DMS153 (cell line): Measurements from ENCODE around the gene SHMT2.

Experiments
- DNase-seq: peaks from one replicate; lab custom pipeline; 2025; lab: John Stamatoyannopoulos, UW

The SHMT2 gene

DNA sequence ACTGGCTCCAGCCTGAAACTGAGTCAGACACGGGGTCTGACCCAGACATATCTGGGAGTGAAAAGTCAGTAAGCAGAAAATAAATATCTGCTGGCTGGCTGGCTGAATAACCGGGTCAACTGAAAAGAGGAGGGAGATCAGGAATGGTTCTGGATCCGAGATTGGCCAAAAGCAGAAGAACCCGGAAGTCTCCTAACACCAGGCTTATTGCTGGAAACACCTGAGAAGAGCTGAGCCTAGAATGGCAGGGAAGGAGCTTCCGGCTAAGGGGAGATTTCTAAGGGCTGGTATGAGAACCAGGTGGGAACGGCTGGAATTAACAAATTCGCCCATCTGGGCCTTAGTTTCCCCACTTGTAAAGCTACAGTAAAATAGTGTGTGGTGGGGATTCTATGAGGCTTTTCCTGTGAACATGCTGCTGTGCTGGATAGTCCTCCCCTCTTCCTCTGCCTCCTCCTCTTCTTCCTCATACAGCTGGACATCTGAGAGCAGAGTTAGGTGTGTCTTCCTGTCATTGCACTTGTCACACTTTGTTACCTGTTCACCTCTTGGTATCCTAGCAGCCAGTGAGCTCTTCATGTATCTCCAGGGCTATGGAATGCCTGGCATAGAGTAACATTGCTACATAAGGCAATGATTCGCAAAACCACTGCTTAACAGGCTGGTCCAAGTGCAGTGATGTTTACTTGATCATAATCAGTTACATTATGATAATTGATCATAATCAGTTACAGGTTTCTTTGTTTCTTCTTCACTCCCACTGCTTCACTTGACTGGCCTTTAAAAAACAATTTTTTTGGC is 2.0 kb upstream of the SHMT2 start:
- DNase-seq = no peak

GRCh38 chr12:57229046-57229633 is 371 bp upstream of the SHMT2 start:
- DNase-seq = no peak

DNA sequence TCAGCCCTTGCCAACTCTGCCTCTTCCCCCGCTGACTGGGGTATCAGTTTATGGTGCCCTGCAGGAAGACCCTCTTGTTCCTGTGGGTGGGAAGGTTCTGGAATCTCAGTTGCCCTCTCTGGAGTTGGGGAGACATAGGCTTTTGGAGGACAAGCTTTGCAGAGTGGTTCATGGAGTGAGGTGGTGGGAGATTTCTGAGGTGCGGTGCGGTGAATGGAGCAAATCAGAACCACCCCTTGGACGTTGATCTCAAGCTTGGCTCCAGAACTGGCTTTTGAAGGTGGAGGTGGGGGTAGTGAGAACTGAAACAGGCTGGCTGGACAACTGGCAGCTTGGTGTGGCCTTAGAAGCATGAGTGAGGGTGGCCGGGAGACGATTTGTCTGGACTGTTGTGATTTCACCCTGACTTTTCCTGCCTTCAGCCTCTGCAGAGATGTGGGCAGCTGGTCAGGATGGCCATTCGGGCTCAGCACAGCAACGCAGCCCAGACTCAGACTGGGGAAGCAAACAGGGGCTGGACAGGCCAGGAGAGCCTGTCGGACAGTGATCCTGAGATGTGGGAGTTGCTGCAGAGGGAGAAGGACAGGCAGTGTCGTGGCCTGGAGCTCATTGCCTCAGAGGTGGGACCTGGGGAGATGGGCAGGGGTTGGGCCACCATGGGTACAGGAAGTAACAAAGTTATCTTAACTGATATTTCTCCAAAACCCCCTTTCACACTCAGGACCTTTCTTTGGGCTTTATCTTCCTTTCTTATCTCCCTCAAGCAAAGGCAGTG is 1.1 kb downstream of the SHMT2 start:
- no peak for DNase-seq

DNA sequence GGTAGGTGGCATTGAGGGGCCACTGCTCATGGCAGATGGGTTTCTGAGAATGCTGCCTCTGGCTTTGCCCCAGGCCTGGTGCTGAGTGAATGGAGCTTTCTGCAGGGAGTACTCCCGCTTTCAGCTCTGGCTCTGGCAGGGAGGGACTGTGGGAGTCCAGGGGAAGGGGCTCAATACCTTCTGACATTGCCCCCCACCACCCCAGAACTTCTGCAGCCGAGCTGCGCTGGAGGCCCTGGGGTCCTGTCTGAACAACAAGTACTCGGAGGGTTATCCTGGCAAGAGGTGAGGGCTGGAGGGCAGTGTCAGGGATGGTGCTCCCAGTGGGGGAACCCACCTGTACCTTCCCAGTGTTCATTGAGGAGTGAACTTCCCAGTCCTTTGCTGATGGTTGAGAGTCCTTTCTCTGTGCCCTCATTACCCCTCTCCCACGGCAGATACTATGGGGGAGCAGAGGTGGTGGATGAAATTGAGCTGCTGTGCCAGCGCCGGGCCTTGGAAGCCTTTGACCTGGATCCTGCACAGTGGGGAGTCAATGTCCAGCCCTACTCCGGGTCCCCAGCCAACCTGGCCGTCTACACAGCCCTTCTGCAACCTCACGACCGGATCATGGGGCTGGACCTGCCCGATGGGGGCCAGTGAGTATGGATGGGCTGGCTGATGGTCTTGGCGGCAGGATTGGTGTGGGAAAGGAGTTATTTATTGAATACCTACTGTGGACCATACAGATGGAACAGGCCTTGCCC is 1.9 kb downstream of the SHMT2 start:
- no peak for DNase-seq

DNA sequence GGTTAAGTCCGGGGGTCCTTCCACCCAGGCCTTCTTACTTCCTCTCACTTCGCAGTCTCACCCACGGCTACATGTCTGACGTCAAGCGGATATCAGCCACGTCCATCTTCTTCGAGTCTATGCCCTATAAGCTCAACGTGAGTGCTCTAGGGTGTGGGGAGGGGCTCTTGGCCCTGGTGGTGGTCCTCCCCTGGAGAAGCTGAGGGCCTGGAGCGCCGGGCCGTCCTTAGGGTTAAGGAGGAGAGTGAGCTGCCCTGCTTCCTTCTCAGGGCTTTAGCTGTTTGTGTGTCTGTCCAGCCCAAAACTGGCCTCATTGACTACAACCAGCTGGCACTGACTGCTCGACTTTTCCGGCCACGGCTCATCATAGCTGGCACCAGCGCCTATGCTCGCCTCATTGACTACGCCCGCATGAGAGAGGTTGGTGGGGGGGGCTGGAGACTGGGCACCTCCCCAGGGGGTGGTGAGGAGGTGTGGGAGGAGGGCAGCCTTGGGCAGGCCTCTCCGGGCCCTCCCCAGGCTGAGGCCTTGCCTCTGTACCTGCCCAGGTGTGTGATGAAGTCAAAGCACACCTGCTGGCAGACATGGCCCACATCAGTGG is 2.7 kb downstream of the SHMT2 start:
- DNase-seq = no peak

DNA sequence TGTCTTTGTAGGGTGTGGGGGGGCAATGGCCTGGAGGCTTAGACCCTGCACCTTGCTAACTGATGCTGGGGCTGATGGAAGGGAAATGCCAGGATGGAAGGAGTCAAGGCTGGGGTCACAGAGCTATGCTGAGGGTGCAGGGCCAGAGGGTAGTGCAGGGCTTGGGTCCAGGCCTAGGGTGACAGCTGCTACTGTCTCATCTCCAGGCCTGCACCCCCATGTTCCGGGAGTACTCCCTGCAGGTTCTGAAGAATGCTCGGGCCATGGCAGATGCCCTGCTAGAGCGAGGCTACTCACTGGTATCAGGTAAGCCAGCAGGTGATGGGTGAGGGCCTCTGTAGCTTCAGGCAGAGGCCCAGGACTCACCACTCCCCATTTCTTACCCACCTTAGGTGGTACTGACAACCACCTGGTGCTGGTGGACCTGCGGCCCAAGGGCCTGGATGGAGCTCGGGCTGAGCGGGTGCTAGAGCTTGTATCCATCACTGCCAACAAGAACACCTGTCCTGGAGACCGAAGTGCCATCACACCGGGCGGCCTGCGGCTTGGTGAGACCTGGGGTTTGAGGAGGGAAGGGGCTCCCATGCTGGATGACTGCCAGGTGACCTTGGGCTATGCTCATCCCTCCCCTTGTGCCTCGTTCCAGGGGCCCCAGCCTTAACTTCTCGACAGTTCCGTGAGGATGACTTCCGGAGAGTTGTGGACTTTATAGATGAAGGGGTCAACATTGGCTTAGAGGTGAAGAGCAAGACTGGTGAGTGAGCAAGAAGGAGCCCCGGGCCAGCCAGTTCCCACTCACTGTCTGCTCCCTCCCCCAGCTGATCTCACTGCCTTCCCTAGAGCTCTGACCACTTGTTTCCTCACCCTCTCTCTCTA is 4.1 kb downstream of the SHMT2 start:
- DNase-seq = no peak

GRCh38 chr12:57234233-57234570 is 4.7 kb downstream of the SHMT2 start:
- DNase-seq = no peak

DNA sequence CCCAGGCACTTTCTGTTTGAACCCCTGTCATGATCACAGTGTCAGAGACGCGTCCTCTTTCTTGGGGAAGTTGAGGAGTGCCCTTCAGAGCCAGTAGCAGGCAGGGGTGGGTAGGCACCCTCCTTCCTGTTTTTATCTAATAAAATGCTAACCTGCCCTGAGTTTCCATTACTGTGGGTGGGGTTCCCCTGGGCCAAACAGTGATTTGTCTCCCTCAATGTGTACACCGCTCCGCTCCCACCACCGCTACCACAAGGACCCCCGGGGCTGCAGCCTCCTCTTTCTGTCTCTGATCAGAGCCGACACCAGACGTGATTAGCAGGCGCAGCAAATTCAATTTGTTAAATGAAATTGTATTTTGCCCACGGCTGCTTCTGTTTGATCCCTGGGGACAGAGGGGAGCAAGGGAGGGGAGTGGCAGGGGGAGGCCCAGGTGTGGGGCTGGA is 5.1 kb downstream of the SHMT2 start:
- no peak for DNase-seq

DNA sequence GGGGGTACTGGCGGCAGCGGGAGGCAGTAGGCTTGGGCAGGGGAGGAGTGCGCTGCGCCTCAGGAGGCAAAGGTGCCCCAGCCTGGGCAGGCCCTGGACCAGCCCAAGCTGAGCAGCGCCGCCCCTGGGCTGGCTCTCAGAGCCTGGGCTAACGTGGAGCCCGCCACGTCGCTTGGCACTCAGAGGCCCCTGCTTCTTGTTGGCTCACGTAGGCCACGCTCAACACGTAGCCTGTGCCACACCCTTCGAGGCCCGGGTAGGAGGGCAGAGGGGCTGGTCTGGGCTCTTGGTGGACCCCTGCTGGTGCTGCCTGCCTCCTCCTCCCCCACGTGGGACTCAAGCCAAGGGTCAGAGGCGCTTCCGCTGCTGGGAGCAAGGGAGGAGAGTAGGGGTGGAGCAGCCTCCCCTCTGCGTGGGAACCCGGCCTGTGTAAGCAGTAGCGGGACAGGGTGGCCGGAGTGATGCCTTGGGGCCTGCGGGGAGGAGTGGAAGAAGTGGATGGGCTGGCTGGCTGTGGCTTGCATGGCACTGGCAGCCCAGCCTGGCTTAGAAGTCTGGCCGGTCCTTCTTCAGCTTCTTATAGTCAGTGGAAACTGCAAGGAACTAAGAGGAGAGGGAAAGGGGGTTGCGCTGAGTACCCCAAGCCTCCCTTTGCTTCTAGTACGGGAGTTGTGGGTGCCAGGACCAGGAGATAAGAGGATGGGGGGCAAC is 5.7 kb downstream of the SHMT2 start:
- DNase-seq = peak; percentile 76

- no peak for DNase-seq
Observed at GRCh38 chr12:57235728-57236131, 6.2 kb downstream of the SHMT2 start.

DNA sequence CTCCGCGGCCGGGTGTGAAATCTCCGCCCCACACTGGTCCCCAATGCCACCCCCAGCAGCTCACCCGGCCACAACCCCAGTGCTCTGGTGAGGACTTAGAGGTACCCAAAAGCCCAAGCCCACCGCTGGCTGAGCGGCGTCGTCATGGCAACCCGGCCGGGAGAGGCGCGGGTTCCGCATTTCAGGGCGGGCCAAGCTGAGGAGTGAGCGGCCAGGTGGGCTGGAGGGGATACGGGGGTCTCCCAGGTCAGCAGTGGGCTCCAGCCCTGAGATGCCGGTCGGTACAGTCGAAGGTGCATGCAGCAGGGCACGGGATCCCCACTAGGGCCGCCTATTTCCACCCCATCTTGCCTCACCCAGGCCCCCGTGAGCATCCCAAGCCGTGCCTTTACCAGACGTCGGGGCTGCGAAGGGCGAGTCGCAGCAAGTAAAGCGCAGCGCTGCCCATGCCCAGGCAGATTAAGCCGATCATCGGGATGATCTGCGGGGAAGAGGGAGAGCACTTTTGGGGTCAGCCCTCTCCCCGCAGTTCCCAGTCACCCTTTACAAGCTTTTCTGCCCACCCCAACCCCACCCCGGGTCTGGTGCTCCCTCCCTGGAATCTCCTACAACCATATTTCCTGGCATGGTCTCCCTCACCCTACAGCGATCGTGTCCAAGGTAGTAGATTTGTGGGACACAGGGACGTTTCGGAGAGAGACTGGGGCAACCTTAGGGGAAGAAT is 6.9 kb downstream of the SHMT2 start:
- DNase-seq = no peak

GRCh38 chr12:57236925-57237595 is 7.5 kb downstream of the SHMT2 start:
- no peak for DNase-seq

- peak; percentile 38 for DNase-seq
Observed at GRCh38 chr12:57237596-57237931, 8.1 kb downstream of the SHMT2 start.

GRCh38 chr12:57237932-57238853 is 8.7 kb downstream of the SHMT2 start:
- no peak for DNase-seq

DNA sequence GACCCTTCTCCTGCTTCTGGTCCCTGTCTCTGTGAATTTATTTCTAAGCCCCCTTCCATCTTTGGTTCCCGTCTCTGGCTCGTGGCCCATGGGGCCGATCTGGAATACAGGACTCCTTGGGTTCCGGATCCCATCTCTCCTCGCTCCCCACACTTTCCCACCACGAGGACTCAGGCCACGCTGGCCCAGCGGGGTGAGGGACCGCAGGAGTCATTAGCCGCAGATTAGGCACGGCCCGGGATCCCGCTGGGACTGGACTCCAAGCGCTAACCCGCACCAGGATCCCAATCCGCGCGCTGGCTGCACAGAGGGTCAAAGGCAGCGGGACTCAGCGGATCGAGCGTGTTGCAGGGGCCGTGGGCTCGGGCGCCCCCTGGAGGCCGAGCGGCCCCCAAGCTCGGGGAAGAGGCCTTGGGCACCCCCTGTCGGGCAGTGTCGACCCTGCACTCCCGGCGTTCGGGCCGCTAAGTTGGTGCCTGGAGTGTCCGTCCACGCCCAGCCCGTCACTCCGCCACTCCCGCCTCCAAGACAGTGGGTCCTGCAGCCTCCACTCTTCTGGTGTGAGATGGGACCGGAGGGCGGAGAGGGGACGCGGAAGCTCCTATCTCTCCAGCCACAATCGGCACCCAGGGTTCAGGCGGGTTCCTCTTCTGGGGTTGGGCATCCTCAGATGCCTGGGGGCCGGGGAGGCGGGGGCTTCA is 9.5 kb downstream of the SHMT2 start:
- DNase-seq = peak; percentile 73

DNA sequence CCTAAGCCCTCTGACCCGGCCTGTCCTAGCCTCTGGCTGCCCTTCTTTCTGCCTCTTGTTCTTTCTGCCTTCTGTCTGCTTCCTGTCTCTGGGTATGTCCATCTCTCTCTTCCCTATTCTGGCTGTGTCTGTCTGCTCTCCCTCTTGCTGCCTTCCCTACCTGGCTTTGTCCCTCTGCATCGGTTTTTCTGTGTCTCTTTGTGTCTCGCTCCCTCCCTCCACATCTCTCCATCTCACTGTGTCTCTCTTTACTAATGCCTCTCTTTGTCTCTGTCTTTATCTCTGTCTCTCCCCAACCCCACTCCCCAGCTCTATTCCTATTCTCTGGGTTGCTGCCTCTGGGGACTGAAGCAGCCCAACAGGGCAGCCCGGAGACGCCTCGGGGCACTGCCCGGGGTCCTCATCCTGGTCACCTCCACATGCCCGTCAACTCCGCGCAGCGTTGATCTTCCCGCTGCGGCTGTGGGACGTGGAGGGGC is 10.1 kb downstream of the SHMT2 start:
- no peak for DNase-seq
